Endodermal cell (in vitro differentiated cells): ENCODE measurements around the gene CARS1. TPM values are rescaled to one million over a fixed set of nuclear protein-coding genes. Genes with fewer than 3 reads are reported as not detected.
"Not testable (repeated sequence)": the region's sequence is repeated elsewhere in the genome, so short reads cannot be mapped to it uniquely, and the experiment has no call there.

Source experiments
- DNase-seq: peaks from one replicate; pipeline ENCODE4 v3.0.0-alpha.2; 2017
- H3K27ac ChIP-seq: 2 replicates; pipeline ENCODE4 v1.5.1; 2013; ENCODE audit warnings: mild to moderate bottlenecking, low read depth, low read length, moderate library complexity
- H3K27me3 ChIP-seq: 2 replicates; pipeline ENCODE4 v1.6.1; 2013; ENCODE audit warnings: mild to moderate bottlenecking, low read length, moderate library complexity; ENCODE audit not compliant: insufficient read depth, control insufficient read depth, poor library complexity, severe bottlenecking
- H3K36me3 ChIP-seq: 2 replicates; pipeline ENCODE4 v1.7.0; 2013; ENCODE audit warnings: mild to moderate bottlenecking, low read length, moderate library complexity; ENCODE audit not compliant: control insufficient read depth, insufficient read depth
- H3K4me1 ChIP-seq: one replicate; pipeline ENCODE4 v1.7.0; 2013; ENCODE audit warnings: low read length; ENCODE audit not compliant: control insufficient read depth, insufficient read depth
- H3K4me3 ChIP-seq: 2 replicates; pipeline ENCODE4 v1.5.1; 2013; ENCODE audit warnings: mild to moderate bottlenecking, low read length, moderate library complexity
- H3K9ac ChIP-seq: 2 replicates; pipeline ENCODE4 v1.6.1; 2013; ENCODE audit warnings: mild to moderate bottlenecking, low read length, moderate library complexity; ENCODE audit not compliant: poor library complexity, severe bottlenecking; ENCODE audit errors: extremely low read depth
- H3K9me3 ChIP-seq: 2 replicates; pipeline ENCODE4 v1.6.1; 2013; ENCODE audit warnings: mild to moderate bottlenecking, low read length, moderate library complexity; ENCODE audit not compliant: control insufficient read depth
- H3K27ac Mint-ChIP-seq: 2 replicates; pipeline ENCODE4 v1.8.0; 2020; ENCODE audit warnings: mixed read lengths
- H3K27me3 Mint-ChIP-seq: 2 replicates; pipeline ENCODE4 v1.8.0; 2021; ENCODE audit warnings: mild to moderate bottlenecking, mixed read lengths; ENCODE audit not compliant: insufficient read depth
- H3K36me3 Mint-ChIP-seq: 2 replicates; pipeline ENCODE4 v1.8.0; 2020; ENCODE audit warnings: low read depth, mixed read lengths
- H3K4me1 Mint-ChIP-seq: 2 replicates; pipeline ENCODE4 v1.8.0; 2020; ENCODE audit warnings: mixed read lengths
- H3K4me3 Mint-ChIP-seq: 2 replicates; pipeline ENCODE4 v1.8.0; 2020; ENCODE audit warnings: mild to moderate bottlenecking, moderate library complexity, mixed read lengths
- H3K9me3 Mint-ChIP-seq: 2 replicates; pipeline ENCODE4 v1.8.0; 2020; ENCODE audit warnings: mild to moderate bottlenecking, mixed read lengths
- CTCF ChIP-seq: fragments of 200-600 bp; sonication (generic); conservative IDR thresholded peaks from 2 replicates; pipeline ENCODE4 v1.5.0; 2021; ENCODE audit warnings: antibody characterized with exemption, mild to moderate bottlenecking
- WGBS, 2 experiments: methylation state at CpG; one replicate each; pipeline versions ENCODE4 v1.1.5 to v1.1.7; 2013; ENCODE audit warnings: missing lambda C conversion rate in 2 of 2, mixed read lengths in 1 of 2; ENCODE audit not compliant: insufficient coverage in 1 of 2, insufficient read length in 1 of 2; 5-methylcytosine and 5-hydroxymethylcytosine counted together
- total RNA-seq, 2 donors: library from RNA; stranded (reverse); fragmentation: NEBNext Ultra II Directional in 1 of 2; extraction: Animal tissue kit (Norgen Biotek cat#: 25700) in 1 of 2; gene quantifications; 2 replicates in 1 of 2; 3 replicates in 1 of 2; pipeline ENCODE4 v1.2.1, GENCODE V29; 2021

CARS1 gene
- total RNA-seq, 2 donors from 2014 or later: 48.0 to 52.8 TPM

GRCh38 chr11:3074912-3075589, 17.8 kb upstream of the CARS1 start:
- Mint-ChIP-seq H3K4me3 (no peak overlapping the region), H3K36me3 (no peaks in the 10 kb centered on the region), H3K27ac (no peak overlapping the region), H3K27me3 (peaks cover 2% of the 10 kb centered on the region), H3K9me3 (no peaks in the 10 kb centered on the region), H3K4me1 (no peaks in the 10 kb centered on the region)
- WGBS, 2 experiments: 53 to 71% methylated on average over 3 to 8 of the region's 8 CpGs
- H3K4me1 ChIP-seq: no peaks in the 10 kb centered on the region
- TF ChIP-seq CTCF: no peak
- H3K27ac ChIP-seq: no peak overlapping the region
- no peaks in the 10 kb centered on the region for H3K9me3 ChIP-seq
- H3K9ac ChIP-seq: no peak overlapping the region
- DNase-seq: no peak
- H3K4me3 ChIP-seq: no peak overlapping the region
- no peaks in the 10 kb centered on the region for H3K27me3 ChIP-seq
- H3K36me3 ChIP-seq: no peaks in the 10 kb centered on the region

- Histone ChIP-seq H3K9me3 (no peaks in the 10 kb centered on the region), H3K4me3 (no peak overlapping the region), H3K27ac (no peak overlapping the region), H3K36me3 (no peaks in the 10 kb centered on the region), H3K4me1 (no peaks in the 10 kb centered on the region), H3K27me3 (no peaks in the 10 kb centered on the region), H3K9ac (no peak overlapping the region)
- H3K27me3 Mint-ChIP-seq: peaks cover 2% of the 10 kb centered on the region
- no peaks in the 10 kb centered on the region for H3K9me3 Mint-ChIP-seq
- DNase-seq: no peak
- no peak overlapping the region for H3K4me3 Mint-ChIP-seq
- 93% methylated on average over 3 of the region's 3 CpGs for WGBS, 2 experiments
- H3K27ac Mint-ChIP-seq: no peak overlapping the region
- H3K36me3 Mint-ChIP-seq: no peaks in the 10 kb centered on the region
- H3K4me1 Mint-ChIP-seq: no peaks in the 10 kb centered on the region
- no peak for TF ChIP-seq CTCF
Measured at GRCh38 chr11:3073029-3073435, 15.8 kb upstream of the CARS1 start.

DNA sequence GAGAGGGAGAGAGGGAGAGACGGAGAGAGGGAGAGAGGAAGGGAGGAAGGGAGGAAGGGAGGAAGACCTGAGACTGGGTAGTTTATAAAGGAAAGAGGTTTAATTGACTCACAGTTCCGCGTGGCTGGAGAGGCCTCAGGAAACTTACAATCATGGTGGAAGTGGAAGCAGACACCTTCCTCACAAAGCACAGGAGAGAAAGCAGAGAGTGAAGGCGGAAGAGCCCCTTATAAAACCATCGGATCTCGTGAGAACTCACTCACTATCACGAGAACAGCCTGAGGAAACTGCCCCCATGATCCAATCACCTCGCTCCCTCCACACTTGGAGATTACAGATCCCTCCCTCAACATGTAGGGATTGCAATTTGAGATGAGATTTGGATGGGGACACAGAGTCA, 12.2 kb upstream of the CARS1 start:
- no peaks in the 10 kb centered on the region for H3K4me1 Mint-ChIP-seq
- peaks cover 19% of the 10 kb centered on the region for H3K9me3 Mint-ChIP-seq
- 86% methylated on average over 6 of the region's 8 CpGs; no CpG with 5 or more reads in 1 of the 2 experiments for WGBS, 2 experiments
- H3K4me3 Mint-ChIP-seq: no peak overlapping the region
- Histone ChIP-seq H3K36me3 (no peaks in the 10 kb centered on the region), H3K27ac (no peak overlapping the region), H3K4me1 (no peaks in the 10 kb centered on the region), H3K4me3 (no peak overlapping the region), H3K9me3 (peaks cover 15% of the 10 kb centered on the region), H3K27me3 (no peaks in the 10 kb centered on the region), H3K9ac (no peak overlapping the region)
- H3K27me3 Mint-ChIP-seq: peaks cover 1% of the 10 kb centered on the region
- H3K27ac Mint-ChIP-seq: no peak overlapping the region
- no peak for TF ChIP-seq CTCF
- no peak for DNase-seq
- peaks cover 6% of the 10 kb centered on the region for H3K36me3 Mint-ChIP-seq

DNA sequence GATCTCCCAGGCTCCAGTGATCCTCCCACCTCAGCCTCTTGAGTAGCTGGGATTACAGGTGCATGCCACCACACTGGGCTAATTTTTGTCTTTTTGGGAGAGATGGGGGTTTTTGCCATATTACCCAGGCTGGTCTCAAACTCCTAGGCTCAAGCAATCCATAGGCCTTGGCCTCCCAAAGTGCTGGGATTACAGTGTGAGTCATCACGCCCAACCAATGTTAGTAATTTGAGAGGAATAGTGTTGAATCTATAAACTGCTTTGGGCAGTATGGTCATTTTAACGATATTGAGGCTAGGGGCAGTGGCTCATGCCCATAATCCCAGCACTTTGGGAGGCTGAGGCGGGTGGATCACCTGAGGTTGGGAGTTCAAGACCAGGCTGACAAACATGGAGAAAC, 9.1 kb upstream of the CARS1 start:
- not testable (repeated sequence) for H3K27ac Mint-ChIP-seq, DNase-seq, H3K27me3 Mint-ChIP-seq, H3K9ac ChIP-seq, H3K4me3 ChIP-seq, H3K36me3 ChIP-seq, H3K4me1 ChIP-seq, H3K4me1 Mint-ChIP-seq, H3K27ac ChIP-seq, H3K36me3 Mint-ChIP-seq, H3K4me3 Mint-ChIP-seq, H3K27me3 ChIP-seq
- H3K9me3 Mint-ChIP-seq: peaks cover 29% of the 10 kb centered on the region
- H3K9me3 ChIP-seq: peaks cover 21% of the 10 kb centered on the region
- 92 to 100% methylated on average over 3 of the region's 3 CpGs for WGBS, 2 experiments

DNA sequence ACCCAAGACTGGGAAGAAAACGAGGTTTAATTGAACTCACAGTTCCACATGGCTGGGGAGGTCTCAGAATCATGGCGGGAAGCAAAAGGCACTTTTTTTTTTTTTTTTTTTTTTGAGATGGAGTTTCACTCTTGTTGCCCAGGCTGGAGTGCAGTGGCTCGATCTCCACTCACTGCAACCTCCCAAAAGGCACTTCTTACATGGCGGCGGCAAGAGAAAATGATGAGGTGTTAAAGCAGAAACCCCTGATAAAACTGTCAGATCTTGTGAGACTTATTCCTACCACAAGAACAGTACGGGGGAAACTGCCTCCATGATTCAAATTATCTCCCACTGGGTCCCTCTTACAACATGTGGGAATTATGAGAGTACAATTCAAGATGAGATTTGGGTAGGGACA, 7.5 kb upstream of the CARS1 start:
- H3K4me3 Mint-ChIP-seq, H3K9ac ChIP-seq, H3K36me3 ChIP-seq, H3K4me1 Mint-ChIP-seq, H3K4me1 ChIP-seq, DNase-seq, H3K36me3 Mint-ChIP-seq, H3K27ac ChIP-seq, H3K27me3 Mint-ChIP-seq, H3K27ac Mint-ChIP-seq, H3K27me3 ChIP-seq: not testable (repeated sequence)
- 80 to 90% methylated on average over 1 to 6 of the region's 6 CpGs for WGBS, 2 experiments
- H3K9me3 Mint-ChIP-seq: peaks cover 29% of the 10 kb centered on the region
- peak overlapping the region; percentile 57 for H3K4me3 ChIP-seq
- H3K9me3 ChIP-seq: peaks cover 21% of the 10 kb centered on the region
